ENCODE results near the gene ZNF524.

Gene ZNF524

GRCh38 chr19:55649268-55650125, 49.4 kb downstream of the ZNF524 start:
- TF ChIP-seq CTCF (IDR thresholded peaks at IDR 0.05; ENCODE audit: borderline replicate concordance, insufficient read depth, low read depth, low read length) = no peak
- peak overlapping the region; percentile 90 for H3K4me3 ChIP-seq (ENCODE audit: low read depth, low read length)

- no peak for TF ChIP-seq CTCF (IDR thresholded peaks at IDR 0.05; ENCODE audit: borderline replicate concordance, insufficient read depth, low read depth, low read length)
Observed at GRCh38 chr19:55650126-55650557, 50.1 kb downstream of the ZNF524 start.

GRCh38 chr19:55650602-55651230, 50.6 kb downstream of the ZNF524 start:
- TF ChIP-seq CTCF (IDR thresholded peaks at IDR 0.05; ENCODE audit: borderline replicate concordance, insufficient read depth, low read depth, low read length) = no peak
- no peak overlapping the region for H3K4me3 ChIP-seq (ENCODE audit: low read depth, low read length)

More at GRCh38 chr19:55650126-55650557, 50.1 kb downstream of the ZNF524 start:
- H3K4me3 ChIP-seq (ENCODE audit: low read depth, low read length) = no peak overlapping the region

- no peak for TF ChIP-seq CTCF (IDR thresholded peaks at IDR 0.05; ENCODE audit: borderline replicate concordance, insufficient read depth, low read depth, low read length)
- no peak overlapping the region for H3K4me3 ChIP-seq (ENCODE audit: low read depth, low read length)
Observed at GRCh38 chr19:55651236-55651635, 51.1 kb downstream of the ZNF524 start.

- TF ChIP-seq CTCF (IDR thresholded peaks at IDR 0.05; ENCODE audit: borderline replicate concordance, insufficient read depth, low read depth, low read length) = no peak
Observed at GRCh38 chr19:55652311-55653128, 52.4 kb downstream of the ZNF524 start.

More at GRCh38 chr19:55652311-55653128, 52.4 kb downstream of the ZNF524 start:
- H3K4me3 ChIP-seq (ENCODE audit: low read depth, low read length) = no peak overlapping the region

Measured in GM12875 (cell line).